Keratinocyte (primary cell): Measurements from ENCODE around the gene PACRGL.

ENCODE experiments used
- EZH2 ChIP-seq: IDR thresholded peaks from one replicate; pipeline ENCODE4 v1.6.1; 2012; ENCODE audit warnings: inconsistent platforms, mild to moderate bottlenecking, low read length, moderate library complexity
- TF ChIP-seq, protein P1 (sequence below), 3 experiments: IDR thresholded peaks in 1 of 3; conservative IDR thresholded peaks in 1 of 3; optimal IDR thresholded peaks in 1 of 3; 2 replicates in 2 of 3; 3 replicates in 1 of 3; pipeline versions ENCODE3 to v1.5.1; 2011; ENCODE audit warnings: low read length in 3 of 3, mild to moderate bottlenecking in 3 of 3, moderate library complexity in 2 of 3, control low read depth in 1 of 3, inconsistent platforms in 1 of 3; ENCODE audit not compliant: insufficient read depth in 2 of 3; ENCODE audit errors: extremely low read depth in 1 of 3

DNA sequence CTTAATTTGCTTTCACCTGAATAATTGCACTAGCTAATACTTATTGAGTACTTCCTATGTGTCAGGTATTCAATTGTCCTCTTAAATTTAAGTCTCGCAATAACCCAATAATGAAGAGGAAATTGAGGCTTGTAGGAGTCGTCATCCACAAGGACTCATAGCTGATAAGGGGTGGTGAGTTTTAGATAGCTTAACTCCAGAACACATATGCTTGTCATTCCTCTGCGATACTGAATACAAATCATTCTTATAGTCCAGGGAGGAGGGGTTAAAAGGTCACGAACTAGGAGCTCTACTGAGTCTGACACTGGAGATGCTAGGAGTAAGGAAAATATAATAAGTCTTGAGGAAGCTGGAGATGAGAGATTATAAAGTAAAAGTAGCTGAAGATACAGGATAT, 1.4 kb upstream of the PACRGL start:
- no peak for TF ChIP-seq EZH2
- TF ChIP-seq, protein P1, sequence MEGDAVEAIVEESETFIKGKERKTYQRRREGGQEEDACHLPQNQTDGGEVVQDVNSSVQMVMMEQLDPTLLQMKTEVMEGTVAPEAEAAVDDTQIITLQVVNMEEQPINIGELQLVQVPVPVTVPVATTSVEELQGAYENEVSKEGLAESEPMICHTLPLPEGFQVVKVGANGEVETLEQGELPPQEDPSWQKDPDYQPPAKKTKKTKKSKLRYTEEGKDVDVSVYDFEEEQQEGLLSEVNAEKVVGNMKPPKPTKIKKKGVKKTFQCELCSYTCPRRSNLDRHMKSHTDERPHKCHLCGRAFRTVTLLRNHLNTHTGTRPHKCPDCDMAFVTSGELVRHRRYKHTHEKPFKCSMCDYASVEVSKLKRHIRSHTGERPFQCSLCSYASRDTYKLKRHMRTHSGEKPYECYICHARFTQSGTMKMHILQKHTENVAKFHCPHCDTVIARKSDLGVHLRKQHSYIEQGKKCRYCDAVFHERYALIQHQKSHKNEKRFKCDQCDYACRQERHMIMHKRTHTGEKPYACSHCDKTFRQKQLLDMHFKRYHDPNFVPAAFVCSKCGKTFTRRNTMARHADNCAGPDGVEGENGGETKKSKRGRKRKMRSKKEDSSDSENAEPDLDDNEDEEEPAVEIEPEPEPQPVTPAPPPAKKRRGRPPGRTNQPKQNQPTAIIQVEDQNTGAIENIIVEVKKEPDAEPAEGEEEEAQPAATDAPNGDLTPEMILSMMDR (optimal IDR thresholded peaks at IDR 0.05 in 1 of 3, IDR thresholded peaks at IDR 0.05 in 1 of 3, conservative IDR thresholded peaks at IDR 0.05 in 1 of 3; ENCODE audit: extremely low read depth in 1 of 3, insufficient read depth in 2 of 3, low read length in 3 of 3): no peak
